ENCODE measurements around the gene KCTD2. TPM values are rescaled to one million over a fixed set of nuclear protein-coding genes. Genes with fewer than 3 reads are reported as not detected.
"Not testable (repeated sequence)": the region's sequence is repeated elsewhere in the genome, so short reads cannot be mapped to it uniquely, and the experiment has no call there.

KCTD2 gene
- polyA plus RNA-seq, 4 donors = 32.8 to 35.4 (median 33.8) TPM

GRCh38 chr17:75019146-75019545 lies 27.9 kb upstream of the KCTD2 start:
- DNase-seq (ENCODE audit: low read depth in 4 of 4, low spot score in 3 of 4) = no peak

GRCh38 chr17:75019710-75020109 lies 27.3 kb upstream of the KCTD2 start:
- no peak for DNase-seq (ENCODE audit: low read depth in 4 of 4, low spot score in 3 of 4)

DNA sequence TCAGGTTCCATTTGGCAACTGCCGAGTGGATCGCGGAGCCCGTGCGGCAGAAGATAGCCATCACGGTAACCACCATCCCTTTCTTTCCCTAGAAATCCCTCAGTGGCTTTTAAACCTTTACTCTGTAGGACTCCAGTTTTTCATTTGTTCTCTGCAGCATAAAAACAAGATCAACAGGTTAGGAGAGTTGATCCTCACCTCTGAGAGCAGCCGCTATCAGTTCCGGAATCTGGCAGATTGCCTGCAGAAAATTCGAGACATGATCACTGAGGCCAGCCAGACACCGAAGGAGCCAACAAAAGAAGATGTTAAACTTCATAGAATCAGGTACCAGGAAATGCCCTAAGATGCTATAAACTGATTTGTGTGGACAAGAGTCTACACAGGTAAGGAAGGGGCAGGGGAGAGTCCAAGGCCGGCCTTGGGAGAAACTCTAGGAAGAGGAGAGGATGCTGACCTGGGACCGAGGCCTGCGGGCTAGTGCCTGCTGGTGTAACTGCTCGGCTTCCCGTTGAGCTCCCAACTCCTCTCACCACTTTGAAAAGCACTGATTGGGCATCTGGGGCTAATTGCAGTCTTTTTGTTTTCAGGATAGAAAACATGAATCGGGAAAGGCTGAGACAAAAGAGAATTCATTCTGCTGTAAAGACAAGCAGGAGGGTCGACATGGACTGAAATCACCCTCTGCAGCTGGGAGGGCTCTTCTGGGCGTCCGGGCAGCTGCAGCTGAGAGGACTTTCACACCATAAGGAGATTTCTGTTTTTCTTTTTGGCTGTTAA lies 26.5 kb upstream of the KCTD2 start:
- DNase-seq (ENCODE audit: low read depth in 4 of 4, low spot score in 3 of 4) = no peak

GRCh38 chr17:75024686-75025397 lies 22.2 kb upstream of the KCTD2 start:
- DNase-seq (ENCODE audit: low read depth in 4 of 4, low spot score in 3 of 4) = no peak

GRCh38 chr17:75025398-75025734 lies 21.7 kb upstream of the KCTD2 start:
- not testable (repeated sequence) for DNase-seq (ENCODE audit: low read depth in 4 of 4, low spot score in 3 of 4)

DNA sequence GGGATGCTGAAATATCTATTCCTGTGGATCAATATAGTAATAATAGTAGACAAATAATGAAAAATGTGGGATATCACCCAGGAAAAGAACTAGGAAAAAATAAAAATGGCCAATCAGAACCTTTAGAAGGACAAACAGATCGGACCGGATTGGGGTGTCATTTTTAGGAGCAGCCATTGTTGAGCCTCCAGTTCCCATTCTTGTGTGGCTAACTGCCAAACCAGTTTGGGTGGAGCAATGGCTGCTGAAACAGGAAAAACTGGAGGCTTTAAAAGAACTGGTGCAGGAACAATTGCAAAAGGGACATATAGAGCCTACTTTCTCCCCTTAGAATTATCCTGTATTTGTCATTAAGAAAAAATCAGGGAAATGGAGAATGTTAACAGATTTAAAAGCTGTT lies 20.4 kb upstream of the KCTD2 start:
- not testable (repeated sequence) for DNase-seq (ENCODE audit: low read depth in 4 of 4, low spot score in 3 of 4)

GRCh38 chr17:75030161-75030560 lies 16.9 kb upstream of the KCTD2 start:
- no peak for DNase-seq (ENCODE audit: low read depth in 4 of 4, low spot score in 3 of 4)

- DNase-seq (ENCODE audit: low read depth in 4 of 4, low spot score in 3 of 4) = no peak
Measured at GRCh38 chr17:75031972-75032719, 14.9 kb upstream of the KCTD2 start.

DNA sequence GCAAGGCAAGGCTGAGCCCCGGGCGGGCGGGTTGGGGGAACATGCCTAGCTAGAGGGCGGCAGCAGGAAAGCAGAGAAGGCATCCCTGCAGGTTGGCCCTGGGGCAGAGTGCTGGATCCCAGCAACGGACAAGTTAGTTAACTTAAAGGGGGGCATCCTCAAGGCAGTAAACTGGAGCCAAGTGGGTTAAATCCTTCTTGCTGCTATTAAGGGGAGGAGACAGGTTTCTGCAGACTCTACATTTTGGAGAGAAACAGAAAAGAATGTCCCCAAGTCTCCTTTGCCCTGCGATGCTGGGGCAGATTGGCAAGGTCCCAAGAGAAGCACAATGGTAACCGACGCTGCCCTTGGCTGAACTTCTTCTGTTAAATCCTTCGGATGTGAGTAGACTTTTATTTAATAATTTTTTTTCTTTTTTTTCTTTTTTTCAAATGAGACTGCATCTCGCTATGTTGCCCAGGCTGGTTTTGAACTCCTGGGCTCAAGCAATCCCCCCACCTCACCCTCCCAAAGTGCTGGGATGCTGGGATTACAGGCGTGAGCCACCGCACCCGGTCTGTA lies 14.2 kb upstream of the KCTD2 start:
- DNase-seq (ENCODE audit: low read depth in 4 of 4, low spot score in 3 of 4) = no peak

DNA sequence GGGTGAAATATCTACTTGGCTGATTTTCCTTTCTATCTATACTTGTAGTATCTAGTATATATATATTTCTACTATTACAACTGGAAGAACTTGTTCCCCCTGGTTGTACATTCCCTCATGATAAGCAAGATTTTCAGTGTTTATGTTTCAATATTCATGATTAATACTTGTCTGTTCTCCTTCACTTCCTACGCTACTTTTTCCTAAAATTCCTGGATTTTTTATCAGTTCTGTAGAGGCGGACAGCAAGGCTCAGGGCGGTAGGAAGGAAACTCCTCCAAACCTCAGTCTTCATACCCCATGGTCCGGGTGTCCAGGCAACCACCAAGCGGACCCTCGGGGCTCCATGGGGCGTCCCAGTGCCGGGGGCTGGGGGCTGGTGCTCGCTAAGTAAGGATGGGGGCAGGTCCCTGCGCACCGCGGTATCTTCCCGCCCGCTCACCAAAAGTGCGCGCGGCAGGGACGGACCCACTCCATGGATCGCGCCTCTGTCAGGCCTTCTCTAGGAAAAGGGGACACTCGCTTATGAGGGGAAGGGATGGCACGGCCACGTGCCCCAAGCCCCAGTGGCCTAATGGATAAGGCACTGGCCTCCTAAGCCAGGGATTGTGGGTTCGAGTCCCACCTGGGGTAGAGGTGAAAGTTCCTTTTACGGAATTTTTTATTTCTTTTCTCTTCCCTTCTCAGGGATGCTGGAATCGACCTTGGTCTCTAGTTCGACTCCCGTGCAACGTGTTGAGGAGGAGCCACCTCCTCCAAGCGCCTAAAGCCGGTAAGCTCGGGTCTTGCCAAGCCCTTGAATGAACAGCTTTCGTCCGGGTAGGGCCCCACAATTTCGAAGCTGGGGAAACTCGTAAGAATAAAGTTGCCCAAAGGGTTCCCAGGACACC lies 13.4 kb upstream of the KCTD2 start:
- DNase-seq (ENCODE audit: low read depth in 4 of 4, low spot score in 3 of 4) = peak; percentile 92 to 95 (median 92)

- peak in 2 of 4 donors; percentile 79 to 81 for DNase-seq (ENCODE audit: low read depth in 4 of 4, low spot score in 3 of 4)
Measured at GRCh38 chr17:75034236-75034908, 12.7 kb upstream of the KCTD2 start.

DNA sequence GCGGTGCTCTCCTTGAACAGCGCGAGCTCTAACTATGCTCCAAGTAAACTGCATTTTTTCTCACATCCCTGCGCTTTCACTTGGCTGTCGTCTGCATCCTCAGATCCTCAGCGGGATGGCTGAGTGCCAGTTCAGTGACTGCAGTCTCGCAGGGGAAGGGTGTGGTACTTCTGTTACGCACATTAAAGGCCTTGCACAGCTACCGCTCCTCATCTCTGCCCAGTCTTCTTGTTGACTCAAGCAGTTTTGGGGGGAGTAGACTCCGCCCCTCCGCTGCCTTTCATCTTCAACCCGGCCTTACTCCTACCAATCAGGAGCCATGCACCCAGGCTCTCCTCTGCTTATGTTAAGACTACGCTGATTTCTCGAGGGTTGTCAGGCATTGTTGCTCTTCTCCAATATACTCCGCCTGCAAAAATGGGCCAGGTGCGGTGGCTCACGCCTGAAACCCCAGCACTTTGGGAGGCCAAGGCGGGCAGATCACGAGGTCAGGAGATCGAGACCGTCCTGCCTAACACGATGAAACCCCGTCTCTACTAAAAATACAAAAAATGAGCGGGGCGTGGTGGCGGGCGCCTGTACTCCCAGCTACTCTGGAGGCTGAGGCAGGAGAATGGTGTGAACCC lies 10.3 kb upstream of the KCTD2 start:
- DNase-seq (ENCODE audit: low read depth in 4 of 4, low spot score in 3 of 4) = no peak

DNA sequence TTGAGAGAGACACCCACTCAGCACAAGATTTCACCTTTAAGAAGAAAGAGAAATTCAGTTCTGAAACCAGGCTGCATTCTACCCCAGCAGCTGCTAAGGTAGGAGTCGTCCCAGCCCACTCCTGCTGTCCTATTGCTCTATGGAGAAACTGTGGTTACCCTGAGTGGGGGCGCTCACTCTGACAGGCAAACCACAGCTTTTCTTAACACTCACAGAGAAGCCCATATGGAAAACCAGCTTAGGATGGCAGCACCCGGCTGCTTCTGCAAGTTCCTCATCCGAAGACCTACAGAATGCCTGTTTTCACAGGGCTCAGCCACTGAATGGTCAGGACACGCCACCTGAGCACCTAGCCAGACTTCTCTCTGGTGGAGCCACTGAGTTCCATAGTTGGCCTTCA lies 7.8 kb upstream of the KCTD2 start:
- no peak for DNase-seq (ENCODE audit: low read depth in 4 of 4, low spot score in 3 of 4)

DNA sequence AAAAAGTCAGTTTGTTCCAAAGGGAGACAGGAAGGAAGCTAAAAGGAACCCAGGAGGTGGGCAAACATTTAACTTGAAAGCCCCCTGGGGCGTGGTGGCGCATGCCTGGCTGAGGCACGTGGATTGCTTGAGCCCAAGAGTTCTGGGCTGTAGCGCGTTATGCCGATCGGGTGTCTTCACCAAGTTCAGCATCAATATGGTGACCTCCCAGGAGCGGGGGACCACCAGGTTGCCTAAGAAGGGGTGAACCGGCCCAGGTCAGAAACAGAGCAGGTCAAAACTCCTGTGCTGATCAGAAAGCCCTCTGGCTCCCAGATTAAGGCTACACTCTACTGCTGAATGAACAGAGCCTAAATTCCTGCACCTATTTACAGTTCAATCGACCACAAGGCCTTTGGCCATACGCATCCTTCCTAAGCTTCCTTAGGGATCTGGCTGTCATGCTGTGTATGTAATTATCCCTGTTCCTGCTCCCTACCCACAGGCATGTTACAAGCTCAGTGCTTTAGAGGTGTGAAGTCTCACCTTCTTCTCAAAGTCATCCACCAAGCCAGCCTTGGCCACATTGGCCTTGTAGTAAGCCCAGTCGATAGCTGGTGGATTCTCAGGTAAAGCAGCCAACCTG lies 5.3 kb upstream of the KCTD2 start:
- DNase-seq (ENCODE audit: low read depth in 4 of 4, low spot score in 3 of 4) = no peak

DNA sequence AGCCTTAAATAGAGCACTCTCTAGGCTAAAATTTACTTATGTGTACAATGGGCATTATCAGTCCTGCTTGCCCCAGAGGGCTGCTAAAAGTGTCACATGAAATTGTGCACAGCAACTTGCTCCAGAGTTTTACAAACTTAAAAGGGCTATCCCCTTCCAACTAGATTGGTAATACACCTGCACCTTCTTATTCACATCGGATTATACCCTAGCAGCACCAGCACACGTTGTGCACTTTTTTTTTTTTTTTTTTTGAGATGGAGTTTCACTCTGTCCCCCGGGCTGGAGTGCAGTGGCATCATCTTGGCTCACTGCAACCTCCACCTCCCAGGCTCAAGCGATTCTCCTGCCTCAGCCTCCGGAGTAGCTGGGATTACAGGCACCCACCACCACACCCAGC lies 3.2 kb upstream of the KCTD2 start:
- DNase-seq (ENCODE audit: low read depth in 4 of 4, low spot score in 3 of 4) = not testable (repeated sequence)

DNA sequence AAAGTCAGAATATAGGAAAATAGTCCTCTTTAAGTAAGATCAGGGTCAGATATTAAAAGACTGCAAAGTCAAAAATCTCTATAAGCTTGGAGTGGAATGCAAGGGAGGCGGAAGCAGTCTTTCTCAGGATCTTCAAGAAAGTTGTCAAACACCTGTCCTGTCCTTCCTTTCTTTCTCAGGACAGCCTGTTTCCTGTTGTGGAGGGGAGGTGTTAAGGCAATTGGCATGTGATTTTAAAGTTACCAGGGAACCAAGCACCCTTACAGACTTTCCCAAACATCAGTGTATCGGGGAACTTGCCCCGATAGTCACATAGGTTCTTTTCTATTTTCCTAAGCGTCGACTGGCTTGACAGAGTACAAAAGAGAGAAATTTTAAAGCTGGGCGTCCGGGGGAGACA lies 2.3 kb upstream of the KCTD2 start:
- DNase-seq (ENCODE audit: low read depth in 4 of 4, low spot score in 3 of 4) = no peak

GRCh38 chr17:75045946-75046406 lies 1.0 kb upstream of the KCTD2 start:
- not testable (repeated sequence) for DNase-seq (ENCODE audit: low read depth in 4 of 4, low spot score in 3 of 4)

GRCh38 chr17:75047398-75048098 lies 523 bp downstream of the KCTD2 start:
- no peak for DNase-seq (ENCODE audit: low read depth in 4 of 4, low spot score in 3 of 4)
